ENCODE data around the gene SMARCA2.

DNA sequence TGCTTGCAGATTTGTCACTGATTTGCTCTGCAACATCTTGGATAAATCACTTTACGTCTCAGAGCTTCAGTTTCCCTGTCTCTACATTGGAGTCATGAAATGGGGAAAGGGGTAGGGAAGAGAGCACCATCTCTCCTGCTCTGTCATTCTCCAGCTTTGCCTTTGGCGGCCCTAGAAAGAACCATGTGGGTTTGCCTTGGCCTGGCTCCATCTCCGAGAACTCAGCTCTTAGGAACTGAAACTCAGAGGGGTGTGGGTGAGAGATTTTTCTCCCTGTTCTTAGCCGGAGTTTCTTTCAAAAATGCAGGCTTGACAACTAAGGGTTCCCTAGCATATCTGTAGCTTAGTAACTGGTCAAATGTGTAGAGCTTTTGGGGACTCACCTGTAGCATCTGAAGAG, 123.5 kb downstream of the SMARCA2 start:
- TF ChIP-seq, protein P1, sequence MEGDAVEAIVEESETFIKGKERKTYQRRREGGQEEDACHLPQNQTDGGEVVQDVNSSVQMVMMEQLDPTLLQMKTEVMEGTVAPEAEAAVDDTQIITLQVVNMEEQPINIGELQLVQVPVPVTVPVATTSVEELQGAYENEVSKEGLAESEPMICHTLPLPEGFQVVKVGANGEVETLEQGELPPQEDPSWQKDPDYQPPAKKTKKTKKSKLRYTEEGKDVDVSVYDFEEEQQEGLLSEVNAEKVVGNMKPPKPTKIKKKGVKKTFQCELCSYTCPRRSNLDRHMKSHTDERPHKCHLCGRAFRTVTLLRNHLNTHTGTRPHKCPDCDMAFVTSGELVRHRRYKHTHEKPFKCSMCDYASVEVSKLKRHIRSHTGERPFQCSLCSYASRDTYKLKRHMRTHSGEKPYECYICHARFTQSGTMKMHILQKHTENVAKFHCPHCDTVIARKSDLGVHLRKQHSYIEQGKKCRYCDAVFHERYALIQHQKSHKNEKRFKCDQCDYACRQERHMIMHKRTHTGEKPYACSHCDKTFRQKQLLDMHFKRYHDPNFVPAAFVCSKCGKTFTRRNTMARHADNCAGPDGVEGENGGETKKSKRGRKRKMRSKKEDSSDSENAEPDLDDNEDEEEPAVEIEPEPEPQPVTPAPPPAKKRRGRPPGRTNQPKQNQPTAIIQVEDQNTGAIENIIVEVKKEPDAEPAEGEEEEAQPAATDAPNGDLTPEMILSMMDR (IDR thresholded peaks at IDR 0.05), result no peak
- no peak for TF ChIP-seq POLR2A (IDR thresholded peaks at IDR 0.05)

Data from testis (tissue), 2 donors.